Left forelimb (tissue), 1 donor: Measurements from ENCODE around the gene CSNK2A2.

Experiments
- DNase-seq: peaks from one replicate; pipeline ENCODE4 v3.0.0-alpha.2; 2018; ENCODE audit warnings: low spot score

CSNK2A2 gene

GRCh38 chr16:58198803-58199411 is 1.0 kb upstream of the CSNK2A2 start:
- DNase-seq, result no peak

- DNase-seq, result no peak
Observed at GRCh38 chr16:58197314-58198012, 443 bp downstream of the CSNK2A2 start.

DNA sequence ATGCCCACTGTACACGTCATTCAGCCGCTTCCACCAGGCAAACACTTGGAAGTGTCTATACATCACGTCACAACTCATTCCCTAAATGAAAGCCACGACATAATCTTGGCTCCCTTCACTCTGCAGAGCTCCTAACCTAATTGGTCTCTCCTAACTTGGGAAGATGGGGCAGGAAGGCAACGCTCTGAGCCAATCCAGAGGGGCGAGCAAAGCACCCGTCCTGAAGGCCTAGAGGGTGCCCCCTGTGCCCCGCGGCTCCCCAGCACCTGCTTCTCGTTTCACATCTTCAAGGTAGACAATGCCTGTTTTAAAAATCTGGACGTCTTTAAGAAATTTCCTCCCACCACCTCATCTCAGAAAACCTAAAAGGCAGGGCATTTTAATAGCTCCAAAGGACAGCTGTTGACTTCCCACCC is 1.0 kb downstream of the CSNK2A2 start:
- DNase-seq, result no peak

GRCh38 chr16:58195771-58196170 is 2.1 kb downstream of the CSNK2A2 start:
- no peak for DNase-seq

DNA sequence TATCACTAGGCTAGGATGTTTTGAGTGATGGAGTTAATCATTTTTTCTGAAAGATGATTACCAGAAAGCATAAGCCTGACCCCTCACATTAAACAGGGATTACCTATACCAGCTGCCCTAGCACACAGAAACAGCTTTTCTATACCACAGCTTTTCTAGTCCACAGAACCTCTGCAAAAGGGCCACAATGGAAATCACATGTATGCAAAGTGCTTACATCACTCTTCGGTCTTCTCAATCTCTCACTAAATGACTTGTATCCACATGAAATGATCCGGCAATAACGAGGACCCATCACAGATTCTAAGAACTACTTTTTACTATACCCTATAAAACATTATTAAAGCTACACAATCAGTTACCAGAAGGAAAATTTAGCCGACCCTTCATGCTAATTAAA is 2.6 kb downstream of the CSNK2A2 start:
- DNase-seq, result no peak

GRCh38 chr16:58194790-58195189 is 3.1 kb downstream of the CSNK2A2 start:
- no peak for DNase-seq

GRCh38 chr16:58187665-58188421 is 10.1 kb downstream of the CSNK2A2 start:
- no peak for DNase-seq

DNA sequence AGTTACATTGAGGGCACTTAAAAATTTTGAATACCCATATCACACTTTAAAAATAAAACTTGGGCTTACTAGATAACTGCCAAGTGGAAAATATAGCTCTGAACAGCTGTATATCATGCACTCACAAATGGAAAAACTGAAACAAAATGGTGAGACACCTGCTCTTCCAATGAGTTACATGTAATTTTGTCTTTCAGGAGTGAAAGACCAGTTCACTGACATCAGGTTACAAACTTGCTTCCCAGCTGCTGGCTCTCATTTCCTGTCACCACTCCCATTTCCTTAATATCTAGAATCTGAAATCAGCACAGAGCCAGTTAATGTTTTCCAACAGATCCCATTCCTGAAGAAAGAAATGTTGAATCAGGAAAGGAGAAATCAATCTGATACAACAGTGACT is 10.8 kb downstream of the CSNK2A2 start:
- no peak for DNase-seq

- DNase-seq, result no peak
Observed at GRCh38 chr16:58186176-58186944, 11.5 kb downstream of the CSNK2A2 start.

DNA sequence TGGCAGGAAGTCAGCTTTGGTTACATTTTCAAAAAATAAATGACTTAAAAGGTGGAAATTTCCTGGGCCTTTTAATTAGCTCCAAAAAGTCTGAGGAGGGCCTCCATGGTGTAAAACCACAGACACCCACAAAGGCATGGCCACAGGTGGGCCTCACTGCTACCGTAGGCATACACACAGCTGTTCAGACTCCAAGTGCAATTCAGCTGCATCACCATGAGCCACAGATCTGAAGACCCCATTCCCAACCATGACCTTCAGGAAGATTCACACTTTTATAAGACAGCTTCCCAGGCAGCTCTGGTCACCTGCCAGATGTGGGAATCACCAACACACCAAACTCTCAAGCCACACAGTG is 20.6 kb downstream of the CSNK2A2 start:
- DNase-seq, result no peak

DNA sequence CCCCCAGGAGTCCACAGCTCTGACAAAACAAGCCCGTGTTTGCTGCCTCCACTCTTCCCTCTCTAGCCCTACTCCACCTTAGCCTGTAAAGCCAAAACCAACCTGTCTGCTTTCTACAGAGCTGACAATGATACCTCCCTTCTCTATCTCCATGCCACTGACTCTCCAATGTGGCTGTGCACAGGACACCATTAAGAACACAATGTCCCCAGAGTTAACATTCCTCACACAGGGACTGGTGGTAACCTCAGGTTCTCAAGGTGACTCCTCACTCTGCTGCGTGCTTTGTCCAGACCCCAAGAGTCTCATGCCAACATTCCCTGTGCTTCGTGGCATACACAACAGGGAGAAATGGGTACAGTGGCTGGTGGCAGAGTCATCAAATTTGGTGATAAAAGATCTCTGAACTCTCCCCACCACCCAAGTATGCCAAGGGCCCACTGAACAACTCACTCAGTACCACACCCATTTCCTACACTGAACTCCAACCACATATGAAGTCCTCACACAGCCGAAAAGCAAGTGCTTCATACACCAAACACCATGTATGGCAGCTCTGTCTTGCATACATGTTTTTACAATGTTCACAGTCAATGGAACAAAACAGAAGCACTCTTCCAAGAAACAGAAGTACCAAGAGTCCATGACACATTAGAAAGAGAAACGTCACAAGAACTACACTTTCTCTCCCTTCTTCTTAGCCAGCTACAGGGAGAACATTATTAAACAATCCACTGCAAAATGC is 21.1 kb downstream of the CSNK2A2 start:
- no peak for DNase-seq

DNA sequence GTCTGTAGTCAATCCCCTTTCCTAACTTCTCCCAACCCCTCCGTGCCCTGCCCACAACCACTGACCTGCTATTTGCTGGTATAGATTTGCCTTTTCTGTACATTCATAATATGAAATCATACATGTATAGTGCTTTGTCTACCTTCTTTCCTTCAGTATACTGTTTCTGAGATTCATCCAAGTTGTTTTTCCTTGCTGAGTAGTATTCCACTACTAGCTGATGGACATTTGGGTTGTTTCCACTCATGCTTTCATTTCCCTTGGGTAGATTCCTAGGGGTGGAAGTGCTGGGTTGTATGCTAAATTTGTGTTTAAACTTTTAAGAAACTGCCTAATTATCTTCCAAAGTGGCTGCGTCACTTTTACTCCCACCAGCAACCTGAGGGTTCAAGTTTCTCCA is 27.7 kb downstream of the CSNK2A2 start:
- no peak for DNase-seq

GRCh38 chr16:58160855-58161254 is 37.1 kb downstream of the CSNK2A2 start:
- no peak for DNase-seq

- no peak for DNase-seq
Observed at GRCh38 chr16:58158725-58159124, 39.2 kb downstream of the CSNK2A2 start.

DNA sequence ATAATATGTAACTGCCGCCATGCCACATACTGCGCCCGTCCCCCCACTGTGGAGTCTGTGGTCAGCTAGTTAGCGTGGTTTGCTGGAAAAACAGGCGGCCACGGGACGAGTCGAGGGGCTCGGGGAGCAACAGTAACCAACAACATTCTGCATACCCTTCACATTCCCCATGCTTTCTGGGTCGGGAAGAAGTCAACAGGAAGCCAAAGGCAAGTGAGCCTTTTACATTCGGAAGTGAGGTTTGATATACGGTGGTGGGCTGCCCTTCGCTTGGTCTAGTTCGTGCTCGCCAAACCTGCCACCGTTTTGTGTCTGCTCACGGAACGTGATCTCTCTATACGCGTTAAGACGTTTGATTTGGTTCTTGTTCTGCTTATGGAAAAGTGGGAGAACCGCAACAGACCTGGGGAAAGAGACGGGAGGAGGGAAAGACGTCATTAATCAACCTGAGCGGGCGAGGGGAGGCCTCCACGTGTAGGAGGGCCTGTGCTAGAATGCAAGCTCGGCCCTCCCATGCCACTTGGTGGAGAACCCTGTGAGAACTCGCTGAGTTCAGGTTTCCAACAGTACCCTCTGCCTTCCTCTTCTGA is 39.9 kb downstream of the CSNK2A2 start:
- no peak for DNase-seq

GRCh38 chr16:58157239-58157638 is 40.7 kb downstream of the CSNK2A2 start:
- DNase-seq, result no peak

DNA sequence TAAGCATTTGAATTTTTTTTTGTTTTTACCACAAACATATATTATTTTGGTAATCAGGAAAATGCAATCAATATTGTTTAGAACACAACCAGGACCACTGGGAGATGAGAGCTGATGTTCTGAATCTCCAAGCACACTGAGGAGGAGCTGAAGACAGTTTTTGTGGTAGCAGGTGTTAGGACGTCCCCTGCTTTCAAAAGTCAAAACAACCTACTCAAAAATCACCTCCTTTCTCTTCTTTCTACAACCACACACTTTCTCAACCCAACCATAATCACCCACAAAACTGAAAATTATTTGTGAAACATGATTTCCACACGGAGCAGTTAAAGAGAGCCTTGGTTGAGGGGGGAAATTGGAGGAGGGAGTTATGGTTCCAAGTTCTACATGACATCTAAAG is 42.1 kb downstream of the CSNK2A2 start:
- DNase-seq, result no peak

DNA sequence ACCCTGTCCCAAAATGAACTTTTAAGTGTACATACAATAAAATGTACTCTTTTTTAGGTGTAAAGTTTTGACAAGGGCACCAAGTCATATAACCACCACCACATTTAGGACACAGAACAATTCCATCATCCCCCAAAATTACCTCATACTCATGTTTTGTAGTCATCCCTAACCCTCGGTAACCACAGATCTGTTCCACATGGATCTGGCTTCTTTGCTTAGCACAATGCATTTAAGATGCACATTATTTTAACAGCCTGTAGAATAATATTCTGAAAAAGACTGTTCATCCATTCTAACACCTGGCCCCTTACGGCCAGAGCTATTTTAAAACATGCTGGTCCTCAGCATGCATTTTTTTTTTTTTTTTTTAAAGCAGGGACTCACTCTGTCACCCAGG is 43.6 kb downstream of the CSNK2A2 start:
- no peak for DNase-seq

DNA sequence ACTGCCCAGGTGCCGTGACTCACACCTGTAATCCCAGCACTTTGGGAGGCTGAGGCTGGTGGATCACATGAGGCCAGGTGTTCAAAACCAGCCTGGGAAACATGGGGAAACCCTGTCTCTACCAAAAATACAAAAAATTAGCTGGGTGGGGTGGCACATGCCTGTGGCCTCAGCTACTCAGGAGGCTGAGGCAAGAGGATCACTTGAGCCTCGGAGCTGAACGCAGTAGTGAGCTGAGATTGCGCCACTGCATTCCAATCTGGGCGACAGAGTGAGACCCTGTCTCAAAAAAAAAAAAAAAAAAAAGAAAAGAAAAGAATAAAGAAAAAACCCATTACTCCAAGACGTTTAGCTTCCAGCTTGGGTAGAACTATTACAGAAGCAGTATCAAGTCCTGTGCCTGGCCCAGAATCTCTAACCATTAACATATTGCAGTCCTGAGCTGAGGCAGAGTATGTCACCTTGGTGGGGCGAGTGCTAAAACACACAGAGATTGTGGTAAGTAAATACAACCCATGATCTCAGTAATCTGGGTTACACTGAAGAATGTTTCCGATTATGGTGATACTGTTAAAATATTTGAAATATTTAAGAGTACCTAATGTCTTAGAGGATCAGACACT is 45.5 kb downstream of the CSNK2A2 start:
- no peak for DNase-seq

GRCh38 chr16:58148526-58148925 is 49.4 kb downstream of the CSNK2A2 start:
- DNase-seq, result no peak

DNA sequence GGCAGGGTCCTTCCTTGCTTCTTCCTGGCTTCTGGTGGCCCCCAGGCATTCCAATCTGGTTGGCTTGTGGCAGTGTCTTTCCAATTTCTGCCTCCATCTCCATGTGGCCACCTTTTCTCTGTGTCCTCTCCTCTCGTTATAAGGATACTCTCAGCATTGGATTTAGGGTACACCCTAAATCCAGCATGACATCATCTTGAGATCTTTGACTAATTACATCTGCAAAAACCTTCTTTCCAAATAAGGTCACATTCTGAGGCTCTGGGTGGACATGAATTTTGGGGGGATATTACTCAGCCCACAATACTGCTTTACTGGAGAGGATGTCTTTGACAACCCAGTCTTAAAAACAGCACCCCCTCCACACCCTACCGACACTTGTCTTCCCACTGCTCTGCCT is 49.8 kb downstream of the CSNK2A2 start:
- no peak for DNase-seq
